GM19452 (cell line): ENCODE measurements around the gene PRPH2.
"Not testable (repeated sequence)": the region's sequence is repeated elsewhere in the genome, so short reads cannot be mapped to it uniquely, and the experiment has no call there.

ENCODE experiments used
- ATAC-seq: cut with Tn5 transposase; IDR thresholded peaks from one replicate; pipeline ENCODE4 v1.9.1; 2021; ENCODE audit not compliant: unreplicated experiment

The PRPH2 gene

GRCh38 chr6:42702200-42702599 is 20.2 kb downstream of the PRPH2 start:
- ATAC-seq = no peak

GRCh38 chr6:42698217-42698616 is 24.2 kb downstream of the PRPH2 start:
- no peak for ATAC-seq

GRCh38 chr6:42697268-42697655 is 25.1 kb downstream of the PRPH2 start:
- no peak for ATAC-seq

GRCh38 chr6:42696526-42697267 is 25.7 kb downstream of the PRPH2 start:
- ATAC-seq = no peak

- ATAC-seq = no peak
These were observed 27.8 kb downstream of the PRPH2 start for GRCh38 chr6:42694586-42694985.

- no peak for ATAC-seq
These were observed 28.6 kb downstream of the PRPH2 start for GRCh38 chr6:42693725-42694323.

- no peak for ATAC-seq
These were observed 30.1 kb downstream of the PRPH2 start for GRCh38 chr6:42692137-42692911.

- ATAC-seq = no peak
These were observed 31.5 kb downstream of the PRPH2 start for GRCh38 chr6:42690872-42691271.

GRCh38 chr6:42690151-42690702 is 32.2 kb downstream of the PRPH2 start:
- ATAC-seq = no peak

- no peak for ATAC-seq
These were observed 33.0 kb downstream of the PRPH2 start for GRCh38 chr6:42689371-42689770.

- ATAC-seq = no peak
These were observed 34.1 kb downstream of the PRPH2 start for GRCh38 chr6:42688281-42688680.

- ATAC-seq = no peak
These were observed 43.0 kb downstream of the PRPH2 start for GRCh38 chr6:42679358-42679757.

GRCh38 chr6:42674780-42675179 is 47.6 kb downstream of the PRPH2 start:
- ATAC-seq = no peak

GRCh38 chr6:42674368-42674767 is 48.0 kb downstream of the PRPH2 start:
- not testable (repeated sequence) for ATAC-seq

GRCh38 chr6:42664718-42665117 is 57.7 kb downstream of the PRPH2 start:
- ATAC-seq = no peak

- ATAC-seq = no peak
These were observed 60.8 kb downstream of the PRPH2 start for GRCh38 chr6:42661540-42662153.

GRCh38 chr6:42659806-42660205 is 62.6 kb downstream of the PRPH2 start:
- ATAC-seq = no peak

- no peak for ATAC-seq
These were observed 68.5 kb downstream of the PRPH2 start for GRCh38 chr6:42653851-42654250.

- ATAC-seq = no peak
These were observed 70.2 kb downstream of the PRPH2 start for GRCh38 chr6:42652024-42652746.
